H1 (cell line): ENCODE measurements around the gene HECTD4. TPM values are rescaled to one million over a fixed set of nuclear protein-coding genes. Genes with fewer than 3 reads are reported as not detected.

ENCODE experiments used
- CTCF ChIA-PET: fragments of 300-600 bp; sonication (Branson Sonifier 250); formaldehyde crosslinking; loops from one replicate; lab custom pipeline; 2021; ENCODE audit not compliant: partially characterized antibody; lab: Charles Lee
- POLR2A ChIA-PET: fragments of 300-600 bp; sonication (Branson Sonifier 250); formaldehyde crosslinking; loops from one replicate; lab custom pipeline; 2021; ENCODE audit warnings: inconsistent platforms; ENCODE audit not compliant: partially characterized antibody; lab: Charles Lee
- DNase-seq, 2 experiments: peaks; one replicate each; pipeline versions ENCODE4 v3.0.0 to v3.0.0-alpha.2; 2010 to 2022; ENCODE audit warnings: low spot score in 2 of 2, low read depth in 1 of 2, mixed read lengths in 1 of 2
- FAIRE-seq: peaks from 2 replicates; lab custom pipeline; 2011; peaks lifted over from hg19 to GRCh38; lab: Jason Lieb, UNC
- H2AFZ ChIP-seq: 2 replicates; pipeline ENCODE4 v1.8.1; 2012; ENCODE audit warnings: low read length, inconsistent platforms
- H2AK5ac ChIP-seq: 2 replicates; pipeline ENCODE4 v1.6.1; 2013; ENCODE audit warnings: low read depth, low read length
- H2BK120ac ChIP-seq: replicated peaks from 2 replicates; pipeline ENCODE3; 2013; ENCODE audit warnings: low read depth, low read length, inconsistent platforms
- H2BK12ac ChIP-seq: 2 replicates; pipeline ENCODE4 v1.6.1; 2013; ENCODE audit warnings: low read depth, low read length
- H2BK15ac ChIP-seq: 2 replicates; pipeline ENCODE4 v1.6.1; 2013; ENCODE audit warnings: low read length
- H2BK20ac ChIP-seq: 2 replicates; pipeline ENCODE4 v1.6.1; 2013; ENCODE audit warnings: low read length
- H2BK5ac ChIP-seq: 2 replicates; pipeline ENCODE4 v1.6.1; 2013; ENCODE audit warnings: low read depth, low read length
- H3K14ac ChIP-seq: 2 replicates; pipeline ENCODE4 v1.6.1; 2013; ENCODE audit warnings: inconsistent platforms; ENCODE audit not compliant: insufficient read length
- H3K18ac ChIP-seq: 2 replicates; pipeline ENCODE4 v1.6.1; 2013; ENCODE audit warnings: low read length; ENCODE audit errors: extremely low read depth
- H3K23ac ChIP-seq: 2 replicates; pipeline ENCODE4 v1.6.1; 2013; ENCODE audit warnings: inconsistent platforms; ENCODE audit not compliant: insufficient read length
- H3K23me2 ChIP-seq: 2 replicates; pipeline ENCODE4 v1.6.1; 2013; ENCODE audit warnings: low read depth, low read length
- H3K27ac ChIP-seq: 2 replicates; pipeline ENCODE4 v1.6.1; 2011; ENCODE audit warnings: low read depth, low read length, inconsistent platforms
- H3K27me3 ChIP-seq, 4 experiments: replicated peaks in 1 of 4; 1 replicate in 1 of 4; 2 replicates in 3 of 4; pipeline versions ENCODE4 v1.6.1 to v1.8.1; 2011 to 2013; ENCODE audit warnings: low read length in 3 of 4, mild to moderate bottlenecking in 3 of 4, inconsistent platforms in 2 of 4, mixed read lengths in 2 of 4, moderate library complexity in 1 of 4; ENCODE audit not compliant: control insufficient read depth in 3 of 4, insufficient read depth in 3 of 4; ENCODE audit errors: extremely low read depth in 1 of 4
- H3K36me3 ChIP-seq, 4 experiments: 2 replicates each; pipeline versions ENCODE4 v1.6.1 to v1.8.1; 2011 to 2013; ENCODE audit warnings: mild to moderate bottlenecking in 4 of 4, low read length in 3 of 4, moderate library complexity in 2 of 4, control low read depth in 1 of 4, inconsistent platforms in 1 of 4; ENCODE audit not compliant: insufficient read depth in 4 of 4, control insufficient read depth in 2 of 4
- H3K4ac ChIP-seq: replicated peaks from 2 replicates; pipeline ENCODE3; 2013; ENCODE audit warnings: low read length, low read depth, mixed read lengths, inconsistent platforms; ENCODE audit not compliant: insufficient read length
- H3K4me1 ChIP-seq, 4 experiments: replicated peaks in 1 of 4; 1 replicate in 1 of 4; 2 replicates in 3 of 4; pipeline versions ENCODE4 v1.6.1 to v1.8.1; 2011 to 2013; ENCODE audit warnings: low read length in 3 of 4, inconsistent platforms in 2 of 4, mixed read lengths in 1 of 4; ENCODE audit not compliant: insufficient read depth in 4 of 4, control insufficient read depth in 3 of 4
- H3K4me2 ChIP-seq, 2 experiments: 2 replicates each; pipeline versions ENCODE4 v1.6.1 to v1.8.1; 2011 to 2013; ENCODE audit warnings: low read depth in 2 of 2, low read length in 2 of 2, control low read depth in 1 of 2, inconsistent platforms in 1 of 2, mild to moderate bottlenecking in 1 of 2; ENCODE audit not compliant: insufficient read depth in 1 of 2
- H3K4me3 ChIP-seq, 4 experiments: fragments of 200-600, 300-600 bp in 1 of 4; sonication (generic), shearing (Covaris generic), sonication (Bioruptor Twin) in 1 of 4; 2 replicates each; pipeline versions ENCODE4 v1.5.1 to v1.8.1; 2011 to 2016; ENCODE audit warnings: low read length in 4 of 4, low read depth in 3 of 4, control low read depth in 2 of 4, inconsistent platforms in 2 of 4, mild to moderate bottlenecking in 2 of 4, mixed read lengths in 1 of 4, moderate library complexity in 1 of 4; ENCODE audit not compliant: insufficient read depth in 2 of 4; ENCODE audit errors: extremely low read depth in 1 of 4
- H3K56ac ChIP-seq: replicated peaks from 2 replicates; pipeline ENCODE3; 2013; ENCODE audit warnings: low read depth, mild to moderate bottlenecking, mixed read lengths, low read length, inconsistent platforms; ENCODE audit not compliant: insufficient read length
- H3K79me1 ChIP-seq: 2 replicates; pipeline ENCODE4 v1.6.1; 2013; ENCODE audit warnings: low read depth, low read length, control low read depth
- H3K79me2 ChIP-seq, 2 experiments: 2 replicates each; pipeline versions ENCODE4 v1.6.1 to v1.8.1; 2012 to 2013; ENCODE audit warnings: low read length in 2 of 2, mild to moderate bottlenecking in 2 of 2, inconsistent platforms in 1 of 2; ENCODE audit not compliant: insufficient read depth in 2 of 2, control insufficient read depth in 1 of 2
- H3K9ac ChIP-seq, 4 experiments: replicated peaks in 1 of 4; 1 replicate in 1 of 4; 2 replicates in 3 of 4; pipeline versions ENCODE4 v1.6.1 to v1.8.1; 2011 to 2013; ENCODE audit warnings: low read depth in 3 of 4, low read length in 3 of 4, control low read depth in 2 of 4, mild to moderate bottlenecking in 2 of 4, moderate library complexity in 2 of 4, inconsistent platforms in 1 of 4; ENCODE audit errors: extremely low read depth in 1 of 4
- H3K9me3 ChIP-seq, 2 experiments: 2 replicates each; pipeline versions ENCODE4 v1.6.1 to v1.8.1; 2012 to 2013; ENCODE audit warnings: mild to moderate bottlenecking in 2 of 2, moderate library complexity in 2 of 2, control low read depth in 1 of 2, inconsistent platforms in 1 of 2, low read depth in 1 of 2, low read length in 1 of 2, mixed read lengths in 1 of 2; ENCODE audit not compliant: insufficient read depth in 2 of 2
- H4K20me1 ChIP-seq, 2 experiments: replicated peaks in 1 of 2; 2 replicates each; pipeline versions ENCODE3 to v1.8.1; 2011 to 2013; ENCODE audit warnings: inconsistent platforms in 2 of 2, low read length in 2 of 2, mild to moderate bottlenecking in 1 of 2; ENCODE audit not compliant: insufficient read depth in 2 of 2, control insufficient read depth in 1 of 2
- H4K5ac ChIP-seq: 2 replicates; pipeline ENCODE4 v1.6.1; 2013; ENCODE audit warnings: low read length, low read depth, mixed read lengths, inconsistent platforms; ENCODE audit not compliant: insufficient read length
- H4K8ac ChIP-seq: 2 replicates; pipeline ENCODE4 v1.8.0; 2013; ENCODE audit warnings: mild to moderate bottlenecking, moderate library complexity, low read length, inconsistent platforms; ENCODE audit not compliant: insufficient read depth; ENCODE audit errors: extremely low read depth
- H4K91ac ChIP-seq: replicated peaks from 2 replicates; pipeline ENCODE3; 2013; ENCODE audit warnings: low read length, mixed read lengths, inconsistent platforms; ENCODE audit not compliant: insufficient read length
- BCL11A ChIP-seq, 2 experiments: IDR thresholded peaks; one replicate each; pipeline ENCODE4 v1.6.1; 2011; ENCODE audit warnings: low read depth in 2 of 2, low read length in 2 of 2, mild to moderate bottlenecking in 2 of 2
- CEBPB ChIP-seq: IDR thresholded peaks from 2 replicates; pipeline ENCODE4 v1.6.1; 2012; ENCODE audit warnings: low read depth, low read length
- CHD1 ChIP-seq: IDR thresholded peaks from 2 replicates; pipeline ENCODE4 v1.6.1; 2012; ENCODE audit warnings: low read depth, low read length, improper control_type of control experiment
- EZH2 ChIP-seq: fragments of 200-600 bp; sonication (generic); IDR thresholded peaks from 2 replicates; pipeline ENCODE4 v1.7.1; 2012; ENCODE audit warnings: low read depth, mild to moderate bottlenecking, moderate library complexity, low read length, inconsistent platforms; ENCODE audit not compliant: severe bottlenecking
- NRF1 ChIP-seq: IDR thresholded peaks from 2 replicates; pipeline ENCODE4 v1.6.1; 2011; ENCODE audit warnings: mild to moderate bottlenecking, low read depth, low read length, improper control_type of control experiment
- SIN3A ChIP-seq, 2 experiments: IDR thresholded peaks in 1 of 2; conservative IDR thresholded peaks in 1 of 2; 2 replicates each; pipeline ENCODE4 v1.6.1; 2011 to 2012; ENCODE audit warnings: low read length in 2 of 2, improper control_type of control experiment in 1 of 2, low read depth in 1 of 2, mild to moderate bottlenecking in 1 of 2
- SP4 ChIP-seq: IDR thresholded peaks from 2 replicates; pipeline ENCODE4 v1.6.1; 2012; ENCODE audit warnings: low read length, inconsistent platforms
- YY1 ChIP-seq: IDR thresholded peaks from 2 replicates; pipeline ENCODE4 v1.6.1; 2011; ENCODE audit warnings: low read depth, mild to moderate bottlenecking, low read length
- ZNF274 ChIP-seq: IDR thresholded peaks from 2 replicates; pipeline ENCODE4 v1.7.0; 2012; ENCODE audit warnings: low read length, borderline replicate concordance; ENCODE audit errors: extremely low read depth
- WGBS, 2 experiments: shearing (Covaris generic) in 1 of 2; methylation state at CpG; one replicate each; pipeline versions ENCODE4 v1.1.6 to v1.1.7; 2013 to 2015; ENCODE audit warnings: low lambda C conversion rate in 2 of 2, mixed read lengths in 2 of 2, inconsistent platforms in 1 of 2, low coverage in 1 of 2, missing lambda C conversion rate in 1 of 2; ENCODE audit not compliant: insufficient replicate concordance in 2 of 2, insufficient coverage in 1 of 2, insufficient read length in 1 of 2; ENCODE audit errors: extremely low coverage in 1 of 2, missing lambda C conversion rate in 1 of 2; 5-methylcytosine and 5-hydroxymethylcytosine counted together
- polyA plus RNA-seq, 7 experiments: library from polyadenylated mRNA; depleted of rRNA in 3 of 7; stranded (reverse) in 5 of 7; unstranded in 2 of 7; fragments of >200 nt in 5 of 7; fragments of 200-250 nt in 2 of 7; gene quantifications; 1 replicate in 5 of 7; 2 replicates in 1 of 7; 4 replicates in 1 of 7; pipeline versions ENCODE4 v1.2.1 to v1.2.3, GENCODE V29; 2011 to 2013; ENCODE audit warnings: missing spikeins in 2 of 7, mixed read lengths in 2 of 7
- total RNA-seq: library from RNA; stranded (reverse); fragmentation: NEBNext Ultra II Directional; extraction: Animal tissue kit (Norgen Biotek cat#: 25700); gene quantifications from 2 replicates; pipeline ENCODE4 v1.2.1, GENCODE V29; 2021
- TF ChIP-seq, protein P1 (sequence below), 3 experiments: IDR thresholded peaks; 1 replicate in 2 of 3; 2 replicates in 1 of 3; pipeline versions ENCODE4 v1.5.1 to v1.6.1; 2011; ENCODE audit warnings: low read length in 3 of 3, mild to moderate bottlenecking in 3 of 3, inconsistent platforms in 2 of 3, low read depth in 1 of 3, moderate library complexity in 1 of 3; ENCODE audit not compliant: insufficient read depth in 1 of 3; ENCODE audit errors: control extremely low read depth in 1 of 3
- TF ChIP-seq, protein P2 (sequence below): IDR thresholded peaks from 2 replicates; pipeline ENCODE4 v1.6.1; 2011; ENCODE audit warnings: low read length, improper control_type of control experiment

Gene HECTD4
- total and polyA plus RNA-seq, 2 of the 8 experiments (the other 6 are each of a cell fraction or from before 2014, with no cell fraction given) = 6.5 to 33.7 TPM

DNA sequence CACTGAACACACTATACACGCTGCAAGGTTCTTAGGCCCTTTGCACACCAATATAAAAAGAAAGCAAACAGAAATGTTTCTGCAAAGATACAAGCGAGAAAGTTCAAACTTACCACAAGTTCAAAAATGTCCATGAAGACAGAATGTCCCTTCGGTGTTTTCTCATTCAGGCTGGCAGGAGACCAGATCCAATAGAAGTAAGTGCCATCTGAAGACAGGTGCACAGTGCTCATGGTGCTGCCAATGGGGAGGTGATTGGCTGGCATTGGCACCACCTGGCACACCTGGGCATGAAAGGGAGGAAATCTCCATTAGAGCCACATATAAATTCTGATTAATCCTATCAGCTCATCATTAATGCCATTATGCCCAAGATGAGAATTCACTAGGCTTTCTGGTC lies 76.3 kb downstream of the HECTD4 start:
- no peak overlapping the region for H3K27ac ChIP-seq
- H4K20me1 ChIP-seq = no peaks in the 10 kb centered on the region
- ChIA-PET POLR2A (no interaction called here), CTCF (interaction anchor here (0.6 to 1.1 kb wide), 2 partner anchors 110 to 119 kb away, joined by 3 to 4 read pairs; no protein-coding TSS in a partner anchor)
- no peak overlapping the region for H4K91ac ChIP-seq
- no peaks in the 10 kb centered on the region for H3K23me2 ChIP-seq
- no peak overlapping the region for H2AFZ ChIP-seq
- no peak overlapping the region for H2BK5ac ChIP-seq
- no peak overlapping the region for H4K8ac ChIP-seq
- H3K9ac ChIP-seq = no peak overlapping the region
- H3K79me1 ChIP-seq = no peaks in the 10 kb centered on the region
- H3K27me3 ChIP-seq = no peaks in the 10 kb centered on the region
- H4K5ac ChIP-seq = no peak overlapping the region
- no peaks in the 10 kb centered on the region for H3K4me1 ChIP-seq
- WGBS, 2 experiments = 92% methylated on average over 3 of the region's 3 CpGs; no CpG with 5 or more reads in 1 of the 2 experiments
- no peak overlapping the region for H2BK120ac ChIP-seq
- no peak for FAIRE-seq
- no peak overlapping the region for H3K56ac ChIP-seq
- peaks cover 0 to 11% (median 1%) of the 10 kb centered on the region in 4 experiments; a peak in 1 of 8 replicates for H3K36me3 ChIP-seq
- H3K23ac ChIP-seq = no peak overlapping the region
- H2AK5ac ChIP-seq = no peak overlapping the region
- no peaks in the 10 kb centered on the region for H3K9me3 ChIP-seq
- no peak overlapping the region for H2BK20ac ChIP-seq
- no peak for DNase-seq
- H2BK15ac ChIP-seq = no peak overlapping the region
- H3K18ac ChIP-seq = no peak overlapping the region
- H3K14ac ChIP-seq = no peak overlapping the region
- H3K4ac ChIP-seq = peak overlapping the region; percentile 38
- H3K4me2 ChIP-seq = no peak overlapping the region
- no peak overlapping the region for H3K4me3 ChIP-seq
- no peaks in the 10 kb centered on the region for H3K79me2 ChIP-seq
- H2BK12ac ChIP-seq = no peak overlapping the region
- TF ChIP-seq ZNF274 = no peak
- TF ChIP-seq BCL11A (IDR thresholded peaks at IDR 0.05; ENCODE audit: low read depth in 2 of 2, low read length in 2 of 2) = no peak
- no peak for TF ChIP-seq SIN3A (conservative IDR thresholded peaks at IDR 0.05 in 1 of 2, IDR thresholded peaks at IDR 0.05 in 1 of 2; ENCODE audit: low read depth in 1 of 2, low read length in 2 of 2)
- no peak for TF ChIP-seq SP4
- no peak for TF ChIP-seq CEBPB
- TF ChIP-seq EZH2 = no peak
- no peak for TF ChIP-seq YY1
- no peak for TF ChIP-seq CHD1
- TF ChIP-seq, protein P1, sequence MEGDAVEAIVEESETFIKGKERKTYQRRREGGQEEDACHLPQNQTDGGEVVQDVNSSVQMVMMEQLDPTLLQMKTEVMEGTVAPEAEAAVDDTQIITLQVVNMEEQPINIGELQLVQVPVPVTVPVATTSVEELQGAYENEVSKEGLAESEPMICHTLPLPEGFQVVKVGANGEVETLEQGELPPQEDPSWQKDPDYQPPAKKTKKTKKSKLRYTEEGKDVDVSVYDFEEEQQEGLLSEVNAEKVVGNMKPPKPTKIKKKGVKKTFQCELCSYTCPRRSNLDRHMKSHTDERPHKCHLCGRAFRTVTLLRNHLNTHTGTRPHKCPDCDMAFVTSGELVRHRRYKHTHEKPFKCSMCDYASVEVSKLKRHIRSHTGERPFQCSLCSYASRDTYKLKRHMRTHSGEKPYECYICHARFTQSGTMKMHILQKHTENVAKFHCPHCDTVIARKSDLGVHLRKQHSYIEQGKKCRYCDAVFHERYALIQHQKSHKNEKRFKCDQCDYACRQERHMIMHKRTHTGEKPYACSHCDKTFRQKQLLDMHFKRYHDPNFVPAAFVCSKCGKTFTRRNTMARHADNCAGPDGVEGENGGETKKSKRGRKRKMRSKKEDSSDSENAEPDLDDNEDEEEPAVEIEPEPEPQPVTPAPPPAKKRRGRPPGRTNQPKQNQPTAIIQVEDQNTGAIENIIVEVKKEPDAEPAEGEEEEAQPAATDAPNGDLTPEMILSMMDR (IDR thresholded peaks at IDR 0.05; ENCODE audit: control extremely low read depth in 1 of 3, insufficient read depth in 1 of 3, low read depth in 1 of 3, low read length in 3 of 3) = no peak
- TF ChIP-seq, protein P2, sequence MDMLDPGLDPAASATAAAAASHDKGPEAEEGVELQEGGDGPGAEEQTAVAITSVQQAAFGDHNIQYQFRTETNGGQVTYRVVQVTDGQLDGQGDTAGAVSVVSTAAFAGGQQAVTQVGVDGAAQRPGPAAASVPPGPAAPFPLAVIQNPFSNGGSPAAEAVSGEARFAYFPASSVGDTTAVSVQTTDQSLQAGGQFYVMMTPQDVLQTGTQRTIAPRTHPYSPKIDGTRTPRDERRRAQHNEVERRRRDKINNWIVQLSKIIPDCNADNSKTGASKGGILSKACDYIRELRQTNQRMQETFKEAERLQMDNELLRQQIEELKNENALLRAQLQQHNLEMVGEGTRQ = no peak
- TF ChIP-seq NRF1 = no peak
